SU-DHL-6 (cell line): ENCODE results near the gene LHFPL3.

Experiments
- H2AFZ ChIP-seq: fragments of 200-600 bp; sonication (generic); 2 replicates; pipeline ENCODE4 v1.6.1; 2014; ENCODE audit warnings: low read depth, mild to moderate bottlenecking, moderate library complexity, mixed read lengths, antibody characterized with exemption, low read length; ENCODE audit not compliant: severe bottlenecking
- H3F3A ChIP-seq: fragments of 200-600 bp; shearing (Covaris generic); 2 replicates; pipeline ENCODE4 v1.6.0; 2016; ENCODE audit warnings: antibody characterized with exemption, mild to moderate bottlenecking; ENCODE audit not compliant: insufficient read depth
- H3K27ac ChIP-seq: fragments of 200-600 bp; sonication (generic); 2 replicates; pipeline ENCODE4 v1.5.1; 2016; ENCODE audit warnings: low read depth, mild to moderate bottlenecking, low read length, moderate library complexity, mixed read lengths
- H3K27me3 ChIP-seq: fragments of 200-600 bp; sonication (generic), shearing (Covaris generic); 2 replicates; pipeline ENCODE4 v1.6.0; 2014; ENCODE audit warnings: mild to moderate bottlenecking, low read length
- H3K36me3 ChIP-seq: fragments of 200-600 bp; sonication (generic); 2 replicates; pipeline ENCODE4 v1.6.1; 2014; ENCODE audit warnings: mild to moderate bottlenecking, low read length, mixed read lengths
- H3K4me2 ChIP-seq: fragments of 300-600, 200-600 bp; shearing (Covaris generic), sonication (generic); 2 replicates; pipeline ENCODE4 v1.6.0; 2014; ENCODE audit warnings: low read length, low read depth, mild to moderate bottlenecking; ENCODE audit not compliant: poor library complexity, severe bottlenecking
- H3K4me3 ChIP-seq: fragments of 200-600 bp; sonication (generic); 2 replicates; pipeline ENCODE4 v1.5.1; 2014; ENCODE audit warnings: antibody characterized with exemption, low read length, mild to moderate bottlenecking, mixed read lengths; ENCODE audit not compliant: insufficient read depth, poor library complexity, severe bottlenecking
- H3K79me2 ChIP-seq: fragments of 200-600 bp; sonication (generic); 2 replicates; pipeline ENCODE4 v1.6.1; 2014; ENCODE audit warnings: mild to moderate bottlenecking, low read length, moderate library complexity; ENCODE audit not compliant: insufficient read depth
- H3K9ac ChIP-seq: fragments of 200-600 bp; sonication (generic); 2 replicates; pipeline ENCODE4 v1.7.0; 2014; ENCODE audit warnings: mild to moderate bottlenecking, low read length
- H3K9me2 ChIP-seq: fragments of 200-600 bp; sonication (generic); replicated peaks from 2 replicates; pipeline ENCODE4 v1.6.1; 2014; ENCODE audit warnings: low read length; ENCODE audit not compliant: insufficient read depth
- H3K9me3 ChIP-seq: fragments of 200-600 bp; sonication (generic); 2 replicates; pipeline ENCODE4 v1.6.1; 2014; ENCODE audit warnings: low read length, mixed read lengths; ENCODE audit not compliant: insufficient read depth
- H4K20me1 ChIP-seq: fragments of 200-600 bp; sonication (generic); 2 replicates; pipeline ENCODE4 v1.6.1; 2014; ENCODE audit warnings: low read depth, mild to moderate bottlenecking, antibody characterized with exemption, low read length, moderate library complexity, mixed read lengths
- EZH2phosphoT487 ChIP-seq: fragments of 200-600 bp; sonication (generic), shearing (Covaris generic); conservative IDR thresholded peaks from 2 replicates; pipeline ENCODE4 v1.6.1; 2018; ENCODE audit warnings: mild to moderate bottlenecking, antibody characterized with exemption, low read length, moderate library complexity, mixed read lengths
- TF ChIP-seq, protein P1 (sequence below): fragments of 200-600 bp; sonication (generic); IDR thresholded peaks from one replicate; pipeline ENCODE4 v1.5.1; 2017; ENCODE audit warnings: antibody characterized with exemption, mild to moderate bottlenecking, low read length, moderate library complexity; ENCODE audit not compliant: insufficient read depth, poor library complexity, severe bottlenecking

LHFPL3 gene

DNA sequence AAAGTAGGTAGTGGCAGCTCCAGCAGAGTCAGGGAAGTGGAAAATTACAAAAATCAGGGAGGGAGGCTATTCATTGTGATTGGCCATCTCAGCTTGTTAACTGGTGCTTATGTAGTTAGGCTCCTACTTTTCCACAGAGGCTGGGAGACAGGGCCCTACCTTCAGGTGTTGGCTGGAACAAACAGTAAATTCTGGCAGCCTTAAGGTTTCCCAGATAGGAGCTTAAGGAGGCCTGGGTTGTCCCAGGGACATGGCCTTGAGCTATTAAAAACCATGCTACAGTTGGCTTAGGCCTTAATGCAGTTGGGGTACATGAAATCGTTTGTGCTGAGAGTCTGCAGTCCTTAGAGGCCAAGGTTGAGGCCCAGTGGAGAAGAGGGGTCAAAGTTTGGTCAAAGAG lies 324.5 kb downstream of the LHFPL3 start:
- Histone ChIP-seq H3K79me2 (no peaks in the 10 kb centered on the region), H2AFZ (no peak overlapping the region), H3K4me2 (no peak overlapping the region), H3K27me3 (no peaks in the 10 kb centered on the region), H3K36me3 (no peaks in the 10 kb centered on the region), H3K9ac (no peak overlapping the region), H3K4me3 (no peak overlapping the region), H3K27ac (no peak overlapping the region), H3F3A (no peaks in the 10 kb centered on the region), H4K20me1 (no peaks in the 10 kb centered on the region), H3K9me3 (no peaks in the 10 kb centered on the region), H3K9me2 (no peaks in the 10 kb centered on the region)
- TF ChIP-seq, protein P1, sequence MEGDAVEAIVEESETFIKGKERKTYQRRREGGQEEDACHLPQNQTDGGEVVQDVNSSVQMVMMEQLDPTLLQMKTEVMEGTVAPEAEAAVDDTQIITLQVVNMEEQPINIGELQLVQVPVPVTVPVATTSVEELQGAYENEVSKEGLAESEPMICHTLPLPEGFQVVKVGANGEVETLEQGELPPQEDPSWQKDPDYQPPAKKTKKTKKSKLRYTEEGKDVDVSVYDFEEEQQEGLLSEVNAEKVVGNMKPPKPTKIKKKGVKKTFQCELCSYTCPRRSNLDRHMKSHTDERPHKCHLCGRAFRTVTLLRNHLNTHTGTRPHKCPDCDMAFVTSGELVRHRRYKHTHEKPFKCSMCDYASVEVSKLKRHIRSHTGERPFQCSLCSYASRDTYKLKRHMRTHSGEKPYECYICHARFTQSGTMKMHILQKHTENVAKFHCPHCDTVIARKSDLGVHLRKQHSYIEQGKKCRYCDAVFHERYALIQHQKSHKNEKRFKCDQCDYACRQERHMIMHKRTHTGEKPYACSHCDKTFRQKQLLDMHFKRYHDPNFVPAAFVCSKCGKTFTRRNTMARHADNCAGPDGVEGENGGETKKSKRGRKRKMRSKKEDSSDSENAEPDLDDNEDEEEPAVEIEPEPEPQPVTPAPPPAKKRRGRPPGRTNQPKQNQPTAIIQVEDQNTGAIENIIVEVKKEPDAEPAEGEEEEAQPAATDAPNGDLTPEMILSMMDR, result no peak
- no peak for TF ChIP-seq EZH2phosphoT487

DNA sequence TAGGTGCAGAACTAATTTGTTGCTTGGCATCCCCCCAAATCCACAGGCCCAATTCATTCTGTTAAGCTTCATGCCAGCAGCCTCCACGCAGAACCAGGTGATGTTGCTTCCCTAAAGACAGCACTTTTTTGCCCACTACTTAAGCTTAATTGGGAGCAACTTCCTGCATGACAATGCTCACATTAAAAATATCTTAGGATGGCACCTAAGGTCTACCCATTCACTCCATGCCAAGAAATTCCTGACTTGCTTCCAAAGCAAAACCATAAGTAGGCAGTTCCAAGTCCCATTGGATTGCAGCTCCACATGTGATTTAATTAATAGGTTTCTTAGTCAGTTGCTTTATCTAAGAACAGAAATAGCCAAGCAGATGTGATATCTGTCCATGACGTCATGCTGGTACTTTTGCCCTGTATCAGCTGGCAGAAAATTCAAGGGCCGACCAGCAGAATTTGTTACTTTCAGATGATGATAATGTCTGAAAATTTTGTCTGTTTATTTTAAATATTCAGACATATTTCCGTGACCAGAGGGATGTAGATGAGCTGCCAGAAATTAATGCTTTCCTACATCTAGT lies 325.5 kb downstream of the LHFPL3 start:
- TF ChIP-seq, protein P1, result no peak
- TF ChIP-seq EZH2phosphoT487, result no peak
- Histone ChIP-seq H3K79me2 (no peaks in the 10 kb centered on the region), H3K9me3 (no peaks in the 10 kb centered on the region), H4K20me1 (no peaks in the 10 kb centered on the region), H3K9me2 (no peaks in the 10 kb centered on the region), H3K4me3 (no peak overlapping the region), H3K27me3 (no peaks in the 10 kb centered on the region), H3F3A (no peaks in the 10 kb centered on the region), H3K4me2 (no peak overlapping the region), H3K27ac (no peak overlapping the region), H3K36me3 (no peaks in the 10 kb centered on the region), H2AFZ (no peak overlapping the region), H3K9ac (no peak overlapping the region)

DNA sequence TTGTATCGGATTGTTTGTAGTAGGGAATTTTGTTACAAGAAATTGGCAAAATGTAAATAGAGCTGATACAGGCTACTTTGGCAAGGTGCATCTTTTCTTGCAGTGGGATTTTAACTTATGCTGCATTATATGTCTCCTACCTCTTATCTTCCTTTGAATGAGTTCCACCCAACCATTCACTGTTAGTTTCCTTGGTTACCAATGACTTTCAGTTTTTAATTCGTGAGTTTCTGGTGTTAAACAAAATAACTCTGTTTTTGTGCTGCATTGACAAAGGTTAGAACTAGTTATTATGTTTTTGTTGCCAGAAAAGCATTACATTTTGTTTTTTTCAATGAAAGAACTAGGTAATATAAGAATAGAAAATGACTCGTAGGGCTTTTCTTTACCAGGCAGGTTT lies 327.2 kb downstream of the LHFPL3 start:
- Histone ChIP-seq H3K4me2 (no peak overlapping the region), H3K9me2 (no peaks in the 10 kb centered on the region), H3K36me3 (no peaks in the 10 kb centered on the region), H3F3A (no peaks in the 10 kb centered on the region), H4K20me1 (no peaks in the 10 kb centered on the region), H3K9me3 (no peaks in the 10 kb centered on the region), H3K27ac (no peak overlapping the region), H3K27me3 (no peaks in the 10 kb centered on the region), H3K4me3 (no peak overlapping the region), H3K79me2 (no peaks in the 10 kb centered on the region), H2AFZ (no peak overlapping the region), H3K9ac (no peak overlapping the region)
- no peak for TF ChIP-seq EZH2phosphoT487

DNA sequence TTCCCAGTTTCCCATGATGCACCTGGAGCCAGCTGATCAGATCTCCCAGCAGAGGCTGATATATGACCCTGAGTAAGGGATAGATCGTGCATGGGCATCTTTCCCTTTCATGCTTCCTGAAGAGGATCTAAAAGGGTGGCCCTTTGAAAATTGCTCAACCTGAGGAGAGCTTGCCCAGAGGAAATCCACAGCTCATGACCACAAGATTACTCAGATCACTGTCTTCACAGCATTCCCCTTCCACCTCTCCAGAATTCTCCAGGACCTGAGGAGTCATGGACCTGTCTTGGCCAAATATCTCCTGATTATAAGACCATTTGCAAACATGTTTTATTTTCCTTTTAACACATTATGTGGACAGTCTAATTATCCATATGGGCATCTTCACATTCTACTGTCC lies 328.1 kb downstream of the LHFPL3 start:
- H2AFZ ChIP-seq, result no peak overlapping the region
- no peaks in the 10 kb centered on the region for H3K9me3 ChIP-seq
- no peak for TF ChIP-seq EZH2phosphoT487
- TF ChIP-seq, protein P1, result no peak
- no peaks in the 10 kb centered on the region for H4K20me1 ChIP-seq
- H3K79me2 ChIP-seq, result no peaks in the 10 kb centered on the region
- H3K9me2 ChIP-seq, result no peaks in the 10 kb centered on the region
- no peak overlapping the region for H3K4me2 ChIP-seq
- H3K27ac ChIP-seq, result no peak overlapping the region
- no peaks in the 10 kb centered on the region for H3K27me3 ChIP-seq
- no peak overlapping the region for H3K4me3 ChIP-seq
- no peaks in the 10 kb centered on the region for H3F3A ChIP-seq
- no peak overlapping the region for H3K9ac ChIP-seq
- H3K36me3 ChIP-seq, result no peaks in the 10 kb centered on the region
